Ovary (tissue), 3 donors: ENCODE measurements around the gene ERVFRD-1.

Experiments
- EP300 ChIP-seq: sonication (generic); formaldehyde crosslinking; IDR thresholded peaks from one replicate; pipeline ENCODE4 v1.6.1; 2017; ENCODE audit warnings: antibody characterized with exemption
- POLR2A ChIP-seq: fragments of 450-650 bp; IDR thresholded peaks from one replicate; pipeline ENCODE4 v1.6.1; 2017; ENCODE audit warnings: antibody characterized with exemption, mild to moderate bottlenecking, moderate library complexity
- TF ChIP-seq, protein P1 (sequence below), 3 donors: fragments of 450-650 bp in 2 of 3; fragments of 200-600 bp in 1 of 3; IDR thresholded peaks; one replicate each; pipeline versions ENCODE4 v1.5.1 to v1.8.0; 2016 to 2022; ENCODE audit warnings: antibody characterized with exemption in 3 of 3, mild to moderate bottlenecking in 1 of 3
- donor health status: DM: no; HTN: no; CAD: no.

DNA sequence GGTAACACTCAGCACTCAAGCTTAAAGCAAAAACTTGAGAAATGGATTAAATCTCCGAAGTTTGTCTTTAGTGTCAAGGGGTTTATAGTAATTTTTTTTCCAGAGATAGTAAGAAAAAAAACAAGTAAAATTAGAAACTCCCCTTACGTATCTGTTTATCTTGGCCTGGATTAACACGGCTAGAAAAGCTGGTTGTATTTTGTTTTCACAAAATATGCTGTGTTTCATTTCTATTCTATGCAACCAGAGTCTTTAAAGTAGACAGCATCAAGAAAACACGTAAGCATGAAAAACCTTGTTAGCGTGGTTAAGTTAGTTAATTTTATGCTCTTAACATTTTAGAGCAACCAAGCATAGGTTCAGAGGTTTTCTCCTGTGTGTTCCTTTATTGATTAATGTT is 21.8 kb upstream of the ERVFRD-1 start:
- TF ChIP-seq, protein P1, sequence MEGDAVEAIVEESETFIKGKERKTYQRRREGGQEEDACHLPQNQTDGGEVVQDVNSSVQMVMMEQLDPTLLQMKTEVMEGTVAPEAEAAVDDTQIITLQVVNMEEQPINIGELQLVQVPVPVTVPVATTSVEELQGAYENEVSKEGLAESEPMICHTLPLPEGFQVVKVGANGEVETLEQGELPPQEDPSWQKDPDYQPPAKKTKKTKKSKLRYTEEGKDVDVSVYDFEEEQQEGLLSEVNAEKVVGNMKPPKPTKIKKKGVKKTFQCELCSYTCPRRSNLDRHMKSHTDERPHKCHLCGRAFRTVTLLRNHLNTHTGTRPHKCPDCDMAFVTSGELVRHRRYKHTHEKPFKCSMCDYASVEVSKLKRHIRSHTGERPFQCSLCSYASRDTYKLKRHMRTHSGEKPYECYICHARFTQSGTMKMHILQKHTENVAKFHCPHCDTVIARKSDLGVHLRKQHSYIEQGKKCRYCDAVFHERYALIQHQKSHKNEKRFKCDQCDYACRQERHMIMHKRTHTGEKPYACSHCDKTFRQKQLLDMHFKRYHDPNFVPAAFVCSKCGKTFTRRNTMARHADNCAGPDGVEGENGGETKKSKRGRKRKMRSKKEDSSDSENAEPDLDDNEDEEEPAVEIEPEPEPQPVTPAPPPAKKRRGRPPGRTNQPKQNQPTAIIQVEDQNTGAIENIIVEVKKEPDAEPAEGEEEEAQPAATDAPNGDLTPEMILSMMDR (IDR thresholded peaks at IDR 0.05): no peak
- TF ChIP-seq POLR2A (no peak), EP300 (no peak)
